NCI-H1105 treated with DMSO at 0.1 percent for 48 hours (cell line): ENCODE data around the gene OSM.
A peak's percentile ranks its signal among the peaks of the same experiment; 100 is the strongest.
"Not testable (repeated sequence)": the region's sequence is repeated elsewhere in the genome, so short reads cannot be mapped to it uniquely, and the experiment has no call there.

Experiments
- DNase-seq: peaks from one replicate; lab custom pipeline; 2025; lab: John Stamatoyannopoulos, UW

OSM gene

DNA sequence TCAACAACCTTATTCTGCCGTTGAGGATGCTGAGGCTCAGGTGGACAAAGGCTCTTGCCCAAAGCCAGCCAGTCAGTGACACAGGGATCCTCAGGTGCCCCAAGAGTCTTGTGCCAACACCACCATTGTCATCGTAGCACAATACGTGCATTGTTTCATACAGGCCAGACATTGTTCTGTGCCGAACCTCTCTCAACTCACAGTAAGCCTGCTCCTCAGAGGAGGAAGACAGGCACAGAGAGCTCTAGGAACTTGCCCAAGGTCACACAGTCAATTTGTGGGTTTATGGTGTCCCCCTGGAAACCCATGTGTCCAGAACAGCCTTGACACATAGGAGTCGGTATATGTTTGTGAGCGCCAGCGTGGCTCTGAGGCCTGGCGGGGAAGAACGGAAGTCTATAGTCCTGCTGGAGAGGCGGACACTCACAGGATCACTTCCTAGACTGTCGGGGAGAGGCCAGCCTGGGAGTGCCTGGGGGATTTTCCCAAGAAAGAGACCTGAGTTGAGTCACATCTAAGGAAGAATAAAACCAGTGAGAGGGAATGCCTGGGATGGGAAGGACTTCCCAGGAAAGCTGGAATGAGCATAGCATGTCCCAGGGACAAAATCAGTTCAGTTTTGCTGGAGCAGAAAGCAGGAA is 40.3 kb downstream of the OSM start:
- DNase-seq: no peak

DNA sequence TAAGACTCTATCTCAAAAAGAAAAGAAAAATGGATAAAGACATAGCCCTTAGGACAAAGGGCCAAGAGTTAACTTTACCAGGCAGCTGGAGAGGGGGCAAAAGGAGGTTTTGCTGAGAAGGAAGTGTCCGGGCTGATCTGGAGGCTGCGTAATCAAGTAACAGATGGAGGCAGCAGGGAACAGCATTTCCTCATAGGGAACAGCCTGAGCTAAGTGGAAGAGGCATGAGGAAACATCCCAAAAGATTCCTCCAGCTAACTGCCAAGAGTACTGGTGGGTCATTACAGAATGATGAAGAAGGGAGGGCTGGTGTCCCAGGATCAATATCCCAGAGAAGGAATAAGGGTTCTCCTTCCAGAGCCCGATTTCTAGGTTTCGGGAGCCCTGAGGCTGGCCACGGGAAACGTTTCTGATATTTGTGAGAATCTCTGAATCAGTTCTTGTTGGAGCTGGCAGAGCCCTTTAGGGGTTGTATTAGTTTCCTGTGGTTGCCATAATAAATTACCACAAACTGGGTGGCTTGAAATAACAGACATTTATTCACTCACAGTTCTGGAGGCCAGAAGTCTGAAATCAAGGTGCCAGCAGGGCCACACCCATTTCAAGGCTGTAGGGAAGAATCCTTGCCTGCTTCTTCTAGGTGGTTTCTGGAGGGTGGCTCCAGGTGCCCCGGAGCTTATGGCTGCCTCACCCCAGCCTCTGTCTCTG is 41.3 kb downstream of the OSM start:
- no peak for DNase-seq

DNA sequence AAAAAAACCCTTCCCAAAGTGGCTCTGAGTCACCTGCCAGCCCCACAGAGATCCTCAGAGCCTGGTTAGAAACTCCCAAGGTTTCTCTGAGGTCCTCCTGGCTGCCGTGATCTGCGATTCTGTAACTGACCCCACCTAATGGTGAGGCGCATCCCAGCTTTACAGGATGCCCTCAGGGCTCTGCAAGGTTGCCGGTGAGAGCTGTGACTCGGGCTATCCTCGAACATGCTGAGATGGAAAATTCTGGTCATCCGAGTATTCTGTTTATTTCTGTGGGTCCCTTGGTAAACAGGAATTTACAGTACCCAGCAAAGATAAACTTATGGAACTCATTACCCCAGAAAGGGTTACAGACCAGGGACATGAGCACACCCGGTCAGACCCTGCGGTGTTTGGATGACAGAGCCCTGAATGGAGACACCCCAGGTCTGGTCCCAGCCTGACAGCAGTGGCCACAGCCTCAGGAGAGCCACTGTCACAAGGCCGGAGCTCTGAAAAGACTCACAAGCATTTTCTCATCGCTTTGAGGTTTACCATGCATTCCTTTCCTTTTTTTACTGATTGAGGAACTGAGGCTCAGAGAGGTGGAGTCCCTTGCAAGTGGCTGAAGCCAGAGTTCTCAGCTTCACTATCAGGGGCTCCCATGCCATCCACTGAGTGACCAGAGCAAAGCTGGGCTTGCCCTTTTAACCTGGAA is 42.3 kb downstream of the OSM start:
- DNase-seq: no peak

DNA sequence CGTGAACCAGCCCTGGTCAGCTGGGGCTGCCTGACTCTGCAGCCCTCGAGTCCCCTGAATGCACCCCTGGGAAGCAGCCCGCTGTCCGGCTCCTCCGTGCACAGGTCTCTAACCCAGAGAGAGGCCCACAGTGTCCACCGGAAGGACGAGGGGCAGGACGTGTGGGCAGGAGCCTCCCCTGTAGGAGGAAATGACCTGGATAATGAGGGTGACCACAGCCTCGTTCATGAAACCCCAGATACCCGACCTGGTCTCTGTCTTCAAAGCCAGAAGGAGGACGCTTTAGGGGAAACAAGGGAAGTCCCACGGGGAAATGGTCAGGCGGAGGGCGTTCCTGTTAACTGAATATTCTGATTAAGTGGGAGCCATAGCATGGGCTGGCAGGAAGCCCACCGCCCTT is 43.3 kb downstream of the OSM start:
- no peak for DNase-seq

DNA sequence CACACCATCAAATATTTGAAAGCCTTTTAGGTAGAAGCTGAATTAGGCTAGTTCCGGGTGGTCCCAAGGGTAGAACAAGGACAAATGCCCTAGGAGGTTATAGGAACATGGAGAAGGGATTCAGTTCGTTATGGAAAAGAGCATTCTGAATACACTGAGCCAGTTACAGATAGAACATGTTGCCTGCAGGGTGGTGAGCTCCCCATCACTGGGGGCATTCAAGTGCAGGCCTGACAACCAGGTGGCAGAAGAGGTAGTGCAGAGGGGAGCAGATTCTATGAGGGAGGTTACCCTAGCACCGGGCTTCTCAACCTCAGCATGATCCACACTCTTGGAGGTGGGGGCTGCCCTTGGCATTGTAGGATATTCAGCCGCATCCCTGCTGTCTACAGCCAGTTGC is 44.3 kb downstream of the OSM start:
- no peak for DNase-seq

DNA sequence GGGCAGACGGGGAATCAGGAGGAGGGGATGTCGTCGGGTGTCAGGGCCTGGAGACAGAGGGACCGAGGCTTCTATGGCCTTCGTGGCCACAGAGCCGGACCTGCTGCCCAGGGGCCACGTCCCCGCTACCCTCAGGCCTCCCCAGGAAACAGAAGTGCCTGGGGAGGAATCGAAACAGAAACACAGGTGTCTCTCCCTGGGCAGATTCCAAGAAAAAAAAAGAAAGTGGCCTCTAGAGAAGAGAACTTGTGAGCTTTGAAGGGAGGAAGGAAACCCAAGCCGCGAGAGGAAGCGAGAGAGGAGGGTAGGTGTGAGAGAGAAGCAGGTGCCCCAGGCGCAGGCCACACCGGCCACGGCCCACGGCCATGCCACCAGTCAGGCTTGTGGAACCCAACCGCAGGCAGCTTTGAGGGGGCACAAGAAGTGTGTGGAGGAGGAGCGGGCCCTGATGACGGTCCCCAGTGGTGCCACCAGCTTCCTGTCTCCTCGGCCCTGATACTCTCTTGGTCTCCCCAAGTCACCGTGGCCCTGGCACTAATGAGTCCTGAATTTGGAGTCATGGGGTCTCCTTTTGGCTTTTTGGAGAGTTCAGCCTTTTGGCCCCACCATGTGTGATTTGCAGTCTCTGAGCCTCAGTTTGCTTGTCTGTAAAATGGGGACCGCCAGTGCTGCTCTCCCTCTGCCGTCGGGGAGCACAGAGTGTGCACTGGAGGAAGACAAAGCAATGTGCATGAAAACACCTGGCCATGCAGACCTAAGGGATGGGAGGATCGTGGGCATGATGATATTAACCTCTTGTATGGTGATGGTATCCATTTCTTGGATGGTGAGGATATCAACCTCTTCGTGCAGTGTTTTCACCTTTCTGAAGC is 45.3 kb downstream of the OSM start:
- no peak for DNase-seq

DNA sequence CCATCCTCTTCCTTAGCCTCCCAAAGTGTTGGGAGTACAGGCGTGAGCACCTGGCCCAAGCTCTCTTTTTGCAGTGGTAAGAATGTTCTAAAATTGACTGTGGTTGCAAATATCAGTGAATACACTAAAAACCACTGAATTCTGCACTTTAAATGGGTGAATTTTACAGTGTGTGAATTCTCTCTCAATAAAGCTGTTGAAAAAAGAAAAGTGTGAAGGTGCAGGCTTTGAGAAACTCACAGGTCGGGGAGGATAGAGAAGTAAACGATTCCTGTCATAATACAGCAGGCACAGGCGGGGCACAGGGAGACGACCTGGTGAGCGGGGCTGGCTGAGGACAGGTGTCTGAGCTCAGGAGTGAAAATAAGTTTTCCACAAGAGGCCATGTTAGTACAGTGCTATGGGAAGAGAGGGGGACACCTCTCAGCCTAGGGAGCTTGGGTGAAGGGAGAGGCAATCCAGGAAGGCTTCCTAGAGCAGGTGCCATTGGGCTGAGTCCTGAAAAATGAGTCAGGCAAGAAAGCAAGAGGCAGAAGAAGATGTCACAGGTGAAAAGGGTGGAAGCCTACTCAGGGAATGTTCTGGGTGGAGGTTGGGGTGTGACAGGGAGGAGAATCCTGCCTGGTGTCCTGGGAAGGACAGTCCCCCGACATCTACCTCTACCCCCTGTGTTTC is 46.2 kb downstream of the OSM start:
- DNase-seq: no peak

DNA sequence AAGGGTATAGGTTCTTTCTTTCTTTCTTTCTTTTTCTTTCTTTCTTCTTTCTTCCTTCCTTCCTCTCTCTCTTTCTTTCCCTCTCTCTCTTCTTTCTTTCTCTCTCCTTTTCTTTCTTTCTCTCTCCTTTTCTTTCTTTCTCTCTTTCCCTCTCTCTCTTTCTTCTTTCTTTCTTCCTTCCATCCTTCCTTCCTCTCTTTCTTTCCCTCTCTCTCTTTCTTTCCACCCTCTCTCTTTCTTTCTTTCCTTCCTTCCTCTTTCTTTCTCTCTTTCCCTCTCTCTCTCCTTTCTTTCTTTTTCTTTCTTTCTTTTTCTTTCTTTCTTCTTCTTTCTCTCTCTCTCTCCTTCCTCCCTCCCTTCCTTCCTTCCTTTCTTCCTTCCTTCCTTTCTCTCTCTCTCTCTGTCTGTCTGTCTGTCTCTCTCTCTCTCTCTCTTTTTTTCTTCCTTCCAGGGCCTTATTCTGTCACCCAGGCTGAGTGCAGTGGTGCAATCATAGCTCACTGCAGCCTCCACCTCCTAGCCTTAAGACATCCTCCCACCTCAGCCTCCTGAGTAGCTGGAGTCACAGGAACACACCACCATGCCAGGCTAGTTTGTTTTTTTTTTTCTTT is 46.9 kb downstream of the OSM start:
- DNase-seq: no peak

DNA sequence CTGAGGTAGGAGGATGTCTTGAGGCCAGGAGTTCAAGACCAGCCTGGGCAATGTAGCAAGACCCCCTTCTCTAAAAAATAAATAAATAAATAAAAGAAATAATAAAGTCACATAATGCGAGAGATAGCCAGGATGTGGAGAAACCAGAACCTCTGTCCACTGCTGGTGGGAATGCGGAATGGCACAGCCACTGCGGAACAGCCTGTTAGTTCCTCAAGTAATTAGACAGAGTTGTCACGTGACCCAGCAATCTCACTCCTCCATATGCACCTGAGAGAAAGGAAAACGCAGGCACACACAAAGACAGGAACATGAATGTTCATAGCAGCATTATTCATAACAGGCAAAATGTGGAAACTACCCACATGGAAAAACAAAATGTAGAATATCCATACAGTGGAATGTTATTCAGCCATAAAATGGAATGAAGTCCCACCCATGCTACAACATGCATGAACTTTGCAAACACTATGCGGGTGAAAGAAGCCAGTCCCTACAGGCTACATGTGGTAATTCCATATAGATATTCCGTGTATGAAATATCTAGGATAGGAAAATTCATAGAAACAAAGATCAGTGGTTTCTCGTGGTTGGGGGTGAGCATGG is 47.5 kb downstream of the OSM start:
- DNase-seq: no peak

DNA sequence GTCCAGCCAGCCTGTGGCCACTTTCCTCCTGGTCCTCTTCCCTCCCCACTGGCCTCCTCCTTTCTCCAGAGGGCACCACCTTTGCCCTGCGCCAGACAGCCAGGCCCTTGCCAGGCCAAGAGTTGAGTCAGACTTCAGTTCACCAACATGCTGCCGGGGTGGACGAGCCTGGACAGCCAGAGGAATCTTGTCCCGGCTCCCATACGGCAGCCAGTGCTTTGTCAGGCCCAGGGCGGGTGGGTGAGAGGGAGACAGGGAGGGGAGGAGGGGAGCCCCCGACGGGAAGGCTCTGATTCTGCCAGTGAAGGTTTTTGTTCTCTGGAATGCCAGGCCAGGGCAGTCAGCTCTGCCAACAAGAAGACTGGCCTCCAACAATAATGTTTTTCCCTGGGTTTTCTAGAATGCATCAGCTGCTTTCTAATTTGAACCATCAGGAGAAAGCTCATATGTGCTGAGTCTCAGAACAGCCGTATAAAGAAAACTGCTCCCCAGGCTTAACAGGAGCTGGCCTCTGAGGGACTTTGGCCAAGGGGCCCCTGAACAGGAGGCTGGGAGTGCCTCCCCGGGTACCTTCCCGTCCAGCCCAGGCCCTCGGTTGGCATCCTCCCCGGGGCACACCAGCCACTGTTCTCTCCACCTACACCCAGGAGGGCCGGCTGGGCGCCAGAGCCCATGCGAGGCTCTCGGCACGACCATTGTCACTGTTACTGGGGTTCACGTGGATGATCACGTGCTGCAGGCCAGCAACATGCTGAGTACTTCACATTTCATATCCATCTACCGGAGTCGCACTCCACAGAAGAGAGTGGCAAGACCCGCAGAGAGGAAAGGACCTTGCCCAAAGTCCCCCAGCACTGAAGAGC is 48.7 kb downstream of the OSM start:
- no peak for DNase-seq

DNA sequence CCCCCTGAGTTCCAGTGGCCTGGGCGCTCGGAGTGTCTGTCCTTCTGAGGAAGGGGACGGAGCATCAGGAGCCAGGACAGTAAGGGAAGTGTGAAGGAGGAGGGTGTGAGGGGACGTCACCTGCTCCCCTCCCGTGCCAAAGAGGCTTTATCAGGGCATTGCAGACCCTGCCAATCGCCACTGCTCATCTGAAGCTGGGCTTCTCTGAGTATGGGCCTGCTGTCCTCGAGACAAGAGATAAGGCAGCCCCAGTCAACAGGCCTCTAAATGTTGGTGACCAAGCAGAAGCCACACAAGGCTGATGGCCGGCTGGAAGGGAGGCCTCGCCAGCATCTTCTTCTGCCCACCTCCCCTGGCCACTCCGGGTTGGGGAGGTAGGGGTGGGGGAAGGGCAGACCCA is 49.9 kb downstream of the OSM start:
- DNase-seq: no peak

DNA sequence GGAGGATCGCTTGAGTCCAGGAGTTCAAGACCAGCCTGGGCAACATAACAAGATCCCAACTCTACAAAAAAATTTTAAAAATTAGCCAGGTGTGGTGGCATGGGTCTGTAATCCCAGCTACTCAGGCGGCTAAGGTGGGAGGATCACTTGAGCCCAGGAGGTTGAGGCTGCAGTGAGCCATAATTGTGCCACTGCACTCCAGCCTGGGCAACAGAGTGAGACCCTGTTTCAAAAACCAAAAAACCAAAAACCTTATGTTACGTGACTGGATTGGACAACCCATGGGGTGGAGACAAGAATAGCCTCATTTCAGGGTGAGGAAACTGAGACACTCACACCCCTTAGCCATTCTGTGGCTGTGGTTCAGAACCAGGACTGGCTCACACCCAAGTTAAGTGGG is 50.4 kb downstream of the OSM start:
- not testable (repeated sequence) for DNase-seq

DNA sequence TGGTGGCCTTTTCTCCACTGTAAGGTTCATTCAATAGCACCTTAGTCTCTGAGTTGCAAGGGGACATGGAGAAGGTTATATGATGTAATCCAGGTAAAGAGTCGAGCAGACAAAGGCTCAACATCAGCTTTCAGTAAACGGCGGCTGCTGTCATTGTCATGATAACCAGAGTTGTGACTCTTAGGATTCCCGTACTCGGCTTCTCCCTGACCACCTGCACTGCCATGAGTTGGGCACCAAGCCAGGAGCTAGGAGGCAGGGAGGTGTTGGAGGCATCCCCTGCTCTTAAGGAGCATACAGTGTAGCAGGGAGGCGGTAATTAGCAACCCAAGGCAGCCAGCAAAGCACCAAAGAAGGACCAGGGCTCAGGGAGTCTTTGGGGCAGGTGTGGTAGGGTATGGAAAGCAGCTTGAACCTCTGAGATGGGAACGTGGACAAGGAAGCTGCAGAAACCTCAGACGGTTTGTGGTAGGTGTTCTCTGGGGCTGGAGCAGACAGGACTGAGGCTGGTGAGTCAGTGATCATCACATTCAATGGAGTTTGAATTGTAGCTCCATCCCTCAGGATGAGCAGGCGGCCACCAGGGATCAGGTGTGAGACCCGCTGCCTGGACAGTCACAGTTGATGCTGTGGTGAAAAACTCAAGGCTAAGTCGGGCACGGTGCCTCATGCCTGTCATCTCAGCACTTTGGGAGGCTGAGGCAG is 51.8 kb downstream of the OSM start:
- DNase-seq: peak; percentile 63

DNA sequence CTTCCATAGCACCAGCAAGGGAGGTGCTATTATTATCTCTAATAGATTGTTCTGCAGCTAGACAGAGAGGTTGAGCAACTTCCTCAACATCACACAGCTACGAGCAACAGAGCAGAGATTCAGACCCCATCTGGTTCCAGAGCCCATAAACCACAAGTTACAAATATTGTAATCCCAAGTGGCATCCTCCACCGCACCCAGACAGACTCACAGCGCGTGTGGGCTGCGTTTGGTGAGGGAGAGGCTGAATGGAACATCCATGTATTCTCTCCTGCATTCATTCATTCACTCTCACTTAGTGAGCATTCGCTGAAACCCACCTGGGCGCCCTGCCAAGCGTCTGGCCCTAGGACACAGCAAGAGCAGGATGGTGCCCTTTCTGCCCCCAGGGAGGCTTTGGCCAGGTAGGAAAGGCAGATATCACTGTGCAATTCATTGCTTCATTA is 53.6 kb downstream of the OSM start:
- no peak for DNase-seq
